DOHH2 (cell line): ENCODE measurements around the gene INTU.

ENCODE experiments used
- H3F3A ChIP-seq: fragments of 200-600 bp; sonication (generic), shearing (Covaris generic); 2 replicates; pipeline ENCODE4 v1.6.0; 2016; ENCODE audit warnings: antibody characterized with exemption, mild to moderate bottlenecking; ENCODE audit not compliant: control insufficient read depth, insufficient read depth
- H3K27ac ChIP-seq: fragments of 200-600 bp; sonication (generic); 2 replicates; pipeline ENCODE4 v1.5.1; 2014; ENCODE audit warnings: low read depth, mild to moderate bottlenecking, low read length, moderate library complexity
- H3K27me3 ChIP-seq: fragments of 200-600 bp; sonication (generic); 2 replicates; pipeline ENCODE4 v1.6.1; 2014; ENCODE audit warnings: mild to moderate bottlenecking, low read length, mixed read lengths; ENCODE audit not compliant: control insufficient read depth
- H3K36me3 ChIP-seq: fragments of 200-600 bp; sonication (generic); 2 replicates; pipeline ENCODE4 v1.6.1; 2014; ENCODE audit warnings: mild to moderate bottlenecking, low read length, moderate library complexity, mixed read lengths; ENCODE audit not compliant: control insufficient read depth
- H3K4me1 ChIP-seq: fragments of 200-600 bp; sonication (generic); 2 replicates; pipeline ENCODE4 v1.6.1; 2014; ENCODE audit warnings: mild to moderate bottlenecking, low read length, mixed read lengths; ENCODE audit not compliant: control insufficient read depth
- H3K4me2 ChIP-seq: fragments of 200-600 bp; sonication (generic); 2 replicates; pipeline ENCODE4 v1.6.0; 2014; ENCODE audit warnings: mild to moderate bottlenecking, low read length, moderate library complexity
- H3K4me3 ChIP-seq: fragments of 200-600 bp; sonication (generic); 2 replicates; pipeline ENCODE4 v1.5.1; 2014; ENCODE audit warnings: mild to moderate bottlenecking, low read length, mixed read lengths
- H3K79me2 ChIP-seq: fragments of 200-600 bp; sonication (generic); 2 replicates; pipeline ENCODE4 v1.6.1; 2014; ENCODE audit warnings: mild to moderate bottlenecking, low read length, mixed read lengths; ENCODE audit not compliant: control insufficient read depth
- H3K9me2 ChIP-seq: fragments of 200-600 bp; sonication (generic); replicated peaks from 2 replicates; pipeline ENCODE4 v1.6.1; 2014; ENCODE audit warnings: mild to moderate bottlenecking, low read length, mixed read lengths; ENCODE audit not compliant: control insufficient read depth
- H3K9me3 ChIP-seq: fragments of 200-600 bp; sonication (generic); 2 replicates; pipeline ENCODE4 v1.6.1; 2014; ENCODE audit warnings: antibody characterized with exemption, low read length, mixed read lengths; ENCODE audit not compliant: control insufficient read depth, insufficient read depth
- H4K20me1 ChIP-seq: fragments of 200-600 bp; sonication (generic); 2 replicates; pipeline ENCODE4 v1.6.0; 2014; ENCODE audit warnings: low read depth, mild to moderate bottlenecking, antibody characterized with exemption, low read length, moderate library complexity; ENCODE audit not compliant: control insufficient read depth, insufficient read depth
- EZH2phosphoT487 ChIP-seq: fragments of 200-600 bp; sonication (generic); IDR thresholded peaks from 2 replicates; pipeline ENCODE4 v1.6.1; 2017; ENCODE audit warnings: borderline replicate concordance, mild to moderate bottlenecking, antibody characterized with exemption, low read length, moderate library complexity, mixed read lengths
- TF ChIP-seq, protein P1 (sequence below): fragments of 200-600 bp; sonication (generic); IDR thresholded peaks from one replicate; pipeline ENCODE4 v1.5.1; 2014; ENCODE audit warnings: antibody characterized with exemption, mild to moderate bottlenecking, low read depth, low read length; ENCODE audit not compliant: poor library complexity, severe bottlenecking

Gene INTU

DNA sequence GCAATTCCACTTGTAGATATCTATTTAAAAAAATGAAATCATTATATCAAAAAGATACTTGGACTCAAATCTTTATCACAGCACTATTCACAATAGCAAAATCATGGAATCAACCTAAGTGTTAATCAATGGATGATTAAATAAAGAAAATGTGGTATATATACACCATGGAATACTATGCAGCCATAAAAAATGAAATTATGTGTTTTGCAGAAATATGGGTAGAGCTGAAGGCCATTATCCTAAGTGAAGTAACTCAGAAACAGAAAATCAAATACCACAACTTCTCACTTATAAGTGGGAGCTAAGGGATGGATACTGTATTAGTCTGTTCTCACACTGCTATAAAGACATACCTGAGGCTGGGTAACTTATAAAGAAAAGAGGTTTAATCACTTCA lies 14.3 kb upstream of the INTU start:
- Histone ChIP-seq H4K20me1 (no peaks in the 10 kb centered on the region), H3K4me1 (no peaks in the 10 kb centered on the region), H3K27me3 (no peaks in the 10 kb centered on the region), H3K4me3 (no peak overlapping the region), H3K79me2 (no peaks in the 10 kb centered on the region), H3K27ac (no peak overlapping the region), H3K36me3 (no peaks in the 10 kb centered on the region), H3K9me2 (no peaks in the 10 kb centered on the region), H3K4me2 (no peak overlapping the region), H3F3A (no peaks in the 10 kb centered on the region), H3K9me3 (no peaks in the 10 kb centered on the region)
- no peak for TF ChIP-seq EZH2phosphoT487
- TF ChIP-seq, protein P1, sequence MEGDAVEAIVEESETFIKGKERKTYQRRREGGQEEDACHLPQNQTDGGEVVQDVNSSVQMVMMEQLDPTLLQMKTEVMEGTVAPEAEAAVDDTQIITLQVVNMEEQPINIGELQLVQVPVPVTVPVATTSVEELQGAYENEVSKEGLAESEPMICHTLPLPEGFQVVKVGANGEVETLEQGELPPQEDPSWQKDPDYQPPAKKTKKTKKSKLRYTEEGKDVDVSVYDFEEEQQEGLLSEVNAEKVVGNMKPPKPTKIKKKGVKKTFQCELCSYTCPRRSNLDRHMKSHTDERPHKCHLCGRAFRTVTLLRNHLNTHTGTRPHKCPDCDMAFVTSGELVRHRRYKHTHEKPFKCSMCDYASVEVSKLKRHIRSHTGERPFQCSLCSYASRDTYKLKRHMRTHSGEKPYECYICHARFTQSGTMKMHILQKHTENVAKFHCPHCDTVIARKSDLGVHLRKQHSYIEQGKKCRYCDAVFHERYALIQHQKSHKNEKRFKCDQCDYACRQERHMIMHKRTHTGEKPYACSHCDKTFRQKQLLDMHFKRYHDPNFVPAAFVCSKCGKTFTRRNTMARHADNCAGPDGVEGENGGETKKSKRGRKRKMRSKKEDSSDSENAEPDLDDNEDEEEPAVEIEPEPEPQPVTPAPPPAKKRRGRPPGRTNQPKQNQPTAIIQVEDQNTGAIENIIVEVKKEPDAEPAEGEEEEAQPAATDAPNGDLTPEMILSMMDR, result no peak

DNA sequence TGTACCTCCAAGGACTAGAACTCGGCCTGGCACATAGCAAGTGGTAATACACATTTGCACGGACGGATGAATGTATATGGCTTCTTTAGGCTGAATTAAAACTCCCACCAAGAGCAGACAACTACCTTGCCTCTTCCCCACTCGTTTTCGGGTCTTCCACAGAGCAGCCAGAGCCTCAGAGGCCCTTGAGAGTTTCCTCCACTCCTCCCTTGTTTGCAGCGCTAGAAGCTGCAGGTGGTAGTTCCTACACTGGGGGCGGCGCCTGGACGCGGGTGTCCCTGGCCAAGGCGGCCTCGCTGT lies 10.2 kb upstream of the INTU start:
- TF ChIP-seq, protein P1, result no peak
- no peak for TF ChIP-seq EZH2phosphoT487
- H3K36me3 ChIP-seq, result no peaks in the 10 kb centered on the region
- H4K20me1 ChIP-seq, result no peaks in the 10 kb centered on the region
- no peaks in the 10 kb centered on the region for H3F3A ChIP-seq
- H3K27me3 ChIP-seq, result no peaks in the 10 kb centered on the region
- no peak overlapping the region for H3K4me3 ChIP-seq
- H3K9me3 ChIP-seq, result no peaks in the 10 kb centered on the region
- H3K9me2 ChIP-seq, result no peaks in the 10 kb centered on the region
- no peaks in the 10 kb centered on the region for H3K79me2 ChIP-seq
- H3K4me2 ChIP-seq, result no peak overlapping the region
- H3K4me1 ChIP-seq, result no peaks in the 10 kb centered on the region
- no peak overlapping the region for H3K27ac ChIP-seq

DNA sequence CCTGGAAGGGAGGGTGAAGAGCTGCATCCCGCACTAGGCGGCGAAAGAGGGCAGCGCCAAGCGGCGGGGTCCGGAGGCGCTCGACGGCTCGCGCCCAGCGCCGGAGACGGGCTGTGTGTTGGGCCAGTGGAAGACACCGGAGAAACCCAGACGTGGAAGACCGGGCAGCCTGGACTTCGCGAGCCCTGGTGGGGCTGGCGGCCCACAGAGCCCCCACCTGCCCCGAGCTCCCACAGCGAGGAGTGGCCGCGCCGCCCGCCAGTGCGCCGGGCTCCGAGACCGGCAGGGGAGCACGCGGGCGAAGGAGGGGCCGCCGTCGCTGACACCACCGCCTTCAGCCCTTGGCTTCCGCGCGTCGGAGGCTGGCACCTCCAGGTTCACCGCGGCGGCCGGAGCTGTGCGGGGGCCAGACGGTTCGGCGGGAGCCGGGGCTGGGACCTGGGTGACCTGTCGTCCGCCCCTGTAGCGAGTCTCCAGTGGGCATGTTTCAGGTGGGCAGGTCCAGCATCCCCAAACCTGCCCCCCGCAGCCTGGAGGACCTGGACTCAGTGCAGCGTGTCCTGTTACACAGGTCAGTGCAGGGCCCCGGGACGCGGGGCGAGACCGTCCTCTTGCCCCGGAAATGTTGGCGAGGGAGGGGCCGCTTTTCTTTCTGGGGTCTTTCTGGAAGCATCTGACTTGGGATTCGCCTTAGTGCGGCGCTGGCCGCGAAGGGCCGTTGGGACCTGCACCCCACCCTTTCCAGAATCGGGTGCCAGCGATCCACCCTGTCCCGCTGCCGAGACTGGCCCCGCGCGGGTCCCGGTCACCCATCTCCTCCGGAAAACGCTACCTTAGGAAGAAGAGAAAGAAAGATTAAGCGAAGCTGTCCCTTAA lies 9.6 kb upstream of the INTU start:
- no peaks in the 10 kb centered on the region for H3F3A ChIP-seq
- H4K20me1 ChIP-seq, result no peaks in the 10 kb centered on the region
- H3K27ac ChIP-seq, result no peak overlapping the region
- H3K27me3 ChIP-seq, result no peaks in the 10 kb centered on the region
- H3K9me2 ChIP-seq, result no peaks in the 10 kb centered on the region
- H3K4me3 ChIP-seq, result no peak overlapping the region
- no peaks in the 10 kb centered on the region for H3K9me3 ChIP-seq
- no peaks in the 10 kb centered on the region for H3K79me2 ChIP-seq
- H3K4me1 ChIP-seq, result no peaks in the 10 kb centered on the region
- H3K36me3 ChIP-seq, result no peaks in the 10 kb centered on the region
- no peak for TF ChIP-seq EZH2phosphoT487
- TF ChIP-seq, protein P1, result no peak
- no peak overlapping the region for H3K4me2 ChIP-seq

DNA sequence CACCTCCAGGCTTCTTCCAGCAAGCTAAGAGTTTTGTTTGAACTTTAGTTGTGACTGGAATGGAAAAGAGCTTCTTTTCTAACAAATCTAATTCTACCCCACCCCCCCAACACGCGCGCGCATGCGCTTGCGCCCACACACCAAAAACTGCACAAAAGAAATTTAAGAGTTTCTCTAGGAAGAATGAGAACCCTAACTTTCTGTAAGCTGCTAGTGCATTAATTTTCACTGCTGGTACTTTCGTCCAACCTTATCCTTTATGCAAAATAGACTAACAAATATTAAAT lies 9.0 kb upstream of the INTU start:
- Histone ChIP-seq H3K27ac (no peak overlapping the region), H3K79me2 (no peaks in the 10 kb centered on the region), H4K20me1 (no peaks in the 10 kb centered on the region), H3K9me3 (no peaks in the 10 kb centered on the region), H3K36me3 (no peaks in the 10 kb centered on the region), H3K9me2 (no peaks in the 10 kb centered on the region), H3F3A (no peaks in the 10 kb centered on the region), H3K4me3 (no peak overlapping the region), H3K4me2 (no peak overlapping the region), H3K4me1 (no peaks in the 10 kb centered on the region), H3K27me3 (no peaks in the 10 kb centered on the region)
- TF ChIP-seq EZH2phosphoT487, result no peak
- TF ChIP-seq, protein P1, result no peak
